HG03064 (cell line): ENCODE results near the gene TCERG1L.

Experiments
- ATAC-seq: cut with Tn5 transposase; IDR thresholded peaks from one replicate; pipeline ENCODE4 v1.9.1; 2021; ENCODE audit warnings: low read depth; ENCODE audit not compliant: unreplicated experiment

Gene TCERG1L

DNA sequence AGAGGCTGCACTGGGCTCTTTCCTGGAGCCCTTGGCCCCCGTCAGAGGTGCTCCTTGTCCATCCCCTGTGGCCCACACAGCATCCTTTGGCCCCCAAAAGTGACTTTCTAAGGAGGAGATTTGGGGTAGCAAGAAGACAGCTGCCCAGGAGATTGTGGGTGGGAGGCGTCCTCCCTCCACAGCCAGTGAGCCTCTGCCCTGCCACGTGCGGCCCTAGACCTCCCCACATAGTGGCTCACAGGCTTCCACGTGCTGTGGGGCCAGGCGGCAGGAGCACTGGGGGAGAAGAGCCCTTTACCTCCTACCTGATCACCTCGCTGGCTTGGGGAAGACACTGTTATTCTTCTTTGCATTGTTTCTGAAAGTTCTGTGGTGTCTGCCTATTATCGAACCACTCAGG, 178.8 kb downstream of the TCERG1L start:
- no peak for ATAC-seq

GRCh38 chr10:131131726-131132591, 179.6 kb downstream of the TCERG1L start:
- no peak for ATAC-seq

GRCh38 chr10:131130025-131130424, 181.5 kb downstream of the TCERG1L start:
- ATAC-seq: no peak

GRCh38 chr10:131129544-131129943, 182.0 kb downstream of the TCERG1L start:
- no peak for ATAC-seq

GRCh38 chr10:131128731-131129130, 182.8 kb downstream of the TCERG1L start:
- ATAC-seq: no peak

- no peak for ATAC-seq
Measured at GRCh38 chr10:131127610-131128009, 183.9 kb downstream of the TCERG1L start.

DNA sequence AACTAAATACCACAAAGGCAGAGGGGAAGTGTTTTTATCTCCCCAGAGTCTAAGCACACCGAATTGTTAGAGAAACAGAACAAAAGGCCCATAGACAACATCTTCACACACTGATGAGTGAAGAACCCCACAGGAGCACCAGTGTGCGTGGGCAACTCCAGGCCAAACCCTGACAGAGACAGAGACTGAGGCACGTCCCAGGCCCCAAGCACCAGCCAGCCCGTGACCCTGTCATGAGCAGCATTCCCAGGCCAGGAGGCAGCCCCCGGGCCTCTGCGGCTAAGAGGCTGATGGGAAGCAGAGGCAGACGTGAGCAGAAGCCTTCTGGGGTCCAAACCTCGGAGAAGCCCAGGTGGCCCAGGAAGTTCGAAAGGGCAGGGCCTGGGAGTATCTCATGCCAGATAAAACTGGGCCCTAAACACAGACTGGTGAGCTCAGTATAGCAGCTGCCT, 184.4 kb downstream of the TCERG1L start:
- ATAC-seq: no peak

- no peak for ATAC-seq
Measured at GRCh38 chr10:131126321-131127137, 185.0 kb downstream of the TCERG1L start.

- no peak for ATAC-seq
Measured at GRCh38 chr10:131125511-131126225, 185.9 kb downstream of the TCERG1L start.

DNA sequence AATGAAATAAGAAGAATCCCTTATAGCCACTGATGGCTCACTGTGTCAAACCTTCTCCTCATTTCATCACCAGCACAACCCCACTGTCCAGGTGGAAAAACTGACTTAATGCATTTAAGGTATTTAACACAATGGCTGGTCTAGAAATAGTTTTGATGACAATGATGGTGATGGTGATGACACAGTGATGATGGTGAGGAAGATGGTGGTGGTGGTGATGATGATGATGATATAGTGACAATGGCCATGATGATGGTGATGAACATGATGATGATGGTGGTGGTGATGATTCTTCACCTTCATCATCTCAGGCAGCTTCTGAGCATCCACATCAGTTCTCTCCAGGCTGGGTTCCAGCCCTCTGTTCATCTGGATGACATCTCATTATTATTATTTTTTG, 186.6 kb downstream of the TCERG1L start:
- no peak for ATAC-seq

- no peak for ATAC-seq
Measured at GRCh38 chr10:131123496-131123895, 188.0 kb downstream of the TCERG1L start.

- ATAC-seq: no peak
Measured at GRCh38 chr10:131121511-131122035, 189.9 kb downstream of the TCERG1L start.

- ATAC-seq: no peak
Measured at GRCh38 chr10:131119626-131120355, 191.7 kb downstream of the TCERG1L start.

DNA sequence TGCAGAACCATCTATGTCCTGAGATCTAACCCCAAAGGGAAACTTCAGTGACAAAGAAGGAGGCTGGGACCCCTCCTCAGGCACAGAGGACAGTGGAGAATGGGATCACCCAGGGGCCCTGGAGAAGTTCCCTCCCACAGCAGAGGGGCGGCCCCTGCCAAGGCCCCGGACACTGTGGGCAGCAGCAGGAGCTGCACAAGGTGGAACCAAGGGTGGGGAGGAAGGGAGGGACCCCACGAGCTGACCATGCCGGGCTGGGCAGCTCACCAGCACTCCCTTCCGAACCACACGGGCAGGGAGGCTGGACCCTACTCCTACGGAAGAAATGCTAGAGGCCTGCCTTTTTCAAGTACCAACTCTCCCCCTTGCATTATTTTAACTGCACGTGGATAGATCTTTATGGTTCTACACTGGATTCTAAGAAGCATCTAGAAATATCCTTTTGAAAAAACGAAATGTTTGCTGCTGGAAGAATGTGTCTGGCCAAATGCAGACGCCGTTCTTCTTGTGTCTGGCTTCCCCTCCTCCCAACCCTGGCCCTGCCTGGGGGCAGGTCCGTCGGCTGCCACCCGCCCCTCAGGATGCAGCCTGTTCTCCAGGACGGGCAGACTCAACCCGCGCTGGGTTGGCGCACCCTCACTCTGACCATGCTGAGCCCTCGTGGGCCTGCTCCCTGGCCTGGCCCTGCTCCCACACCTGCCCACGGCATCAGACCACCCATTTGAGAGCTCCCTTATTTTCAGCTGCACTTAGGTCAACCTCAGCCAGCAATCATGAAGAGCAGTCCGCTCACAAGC, 193.9 kb downstream of the TCERG1L start:
- no peak for ATAC-seq

- no peak for ATAC-seq
Measured at GRCh38 chr10:131116991-131117375, 194.5 kb downstream of the TCERG1L start.

- no peak for ATAC-seq
Measured at GRCh38 chr10:131116216-131116990, 195.1 kb downstream of the TCERG1L start.

GRCh38 chr10:131115801-131116200, 195.7 kb downstream of the TCERG1L start:
- ATAC-seq: no peak

DNA sequence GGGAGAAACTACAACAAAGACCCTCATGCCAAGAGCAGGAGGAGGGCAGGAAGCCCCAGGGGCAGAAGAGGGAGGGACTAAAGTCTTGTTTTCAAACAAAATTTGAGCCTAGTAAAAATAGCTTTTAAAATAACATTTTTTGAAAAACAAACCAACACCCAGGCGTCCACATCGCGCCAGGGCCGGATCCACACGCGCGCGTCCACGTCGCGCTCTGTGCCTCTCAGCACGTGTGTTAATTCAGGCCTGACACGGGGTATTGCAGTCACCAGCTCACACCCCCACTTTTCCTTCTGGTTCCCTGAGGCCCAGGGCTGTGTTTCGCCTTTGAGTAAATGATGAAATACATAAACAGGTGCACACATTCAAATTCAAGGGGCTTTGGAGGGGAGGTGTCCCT, 196.2 kb downstream of the TCERG1L start:
- no peak for ATAC-seq
